ENCODE data around the gene ARVCF. TPM values are rescaled to one million over a fixed set of nuclear protein-coding genes. Genes with fewer than 3 reads are reported as not detected.

Gene ARVCF
- total RNA-seq, 4 donors from 2014 or later = 34.5 to 123 (median 111) TPM

DNA sequence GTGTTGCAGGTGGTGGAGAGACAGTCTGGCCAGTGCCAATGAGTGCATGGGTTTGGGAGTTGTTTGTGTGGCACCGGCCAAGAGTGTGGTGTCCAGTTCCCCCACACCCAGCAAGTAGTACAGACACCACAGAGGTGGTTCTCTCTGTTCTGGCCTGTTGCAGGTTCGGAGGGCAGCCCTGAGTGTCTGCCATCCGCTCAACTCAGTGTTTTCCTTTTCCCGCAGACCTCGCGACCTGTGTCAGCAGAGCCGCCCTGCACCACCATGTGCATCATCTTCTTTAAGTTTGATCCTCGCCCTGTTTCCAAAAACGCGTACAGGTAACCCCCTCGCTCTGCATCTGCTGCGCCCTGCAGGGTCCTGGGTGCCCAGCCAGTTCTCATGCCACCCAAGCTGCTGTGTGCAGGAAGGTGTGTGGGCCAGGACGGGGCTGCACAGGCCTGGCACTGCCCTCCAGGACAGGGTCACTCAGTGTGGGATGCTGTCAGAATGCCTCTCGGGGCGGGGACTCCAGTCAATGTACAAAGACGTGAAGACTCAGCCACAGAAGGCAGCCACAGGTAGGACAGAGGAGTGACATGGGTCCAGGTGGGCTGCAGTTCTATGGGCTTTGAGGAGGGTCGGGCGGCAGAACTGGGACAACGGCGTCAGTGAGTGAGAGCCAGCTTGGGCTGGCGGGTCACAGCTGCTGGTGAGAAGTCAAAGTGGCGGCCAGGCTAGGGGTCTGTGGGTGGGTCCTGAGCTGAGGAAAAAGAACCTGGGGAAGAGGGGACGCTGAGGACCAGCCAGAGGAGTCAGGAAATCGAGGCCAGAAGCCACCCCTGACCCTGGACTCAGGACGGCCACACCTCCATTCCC, 20.1 kb upstream of the ARVCF start:
- TF ChIP-seq POLR2A (IDR thresholded peaks at IDR 0.05) = no peak
- TF ChIP-seq, protein P1, sequence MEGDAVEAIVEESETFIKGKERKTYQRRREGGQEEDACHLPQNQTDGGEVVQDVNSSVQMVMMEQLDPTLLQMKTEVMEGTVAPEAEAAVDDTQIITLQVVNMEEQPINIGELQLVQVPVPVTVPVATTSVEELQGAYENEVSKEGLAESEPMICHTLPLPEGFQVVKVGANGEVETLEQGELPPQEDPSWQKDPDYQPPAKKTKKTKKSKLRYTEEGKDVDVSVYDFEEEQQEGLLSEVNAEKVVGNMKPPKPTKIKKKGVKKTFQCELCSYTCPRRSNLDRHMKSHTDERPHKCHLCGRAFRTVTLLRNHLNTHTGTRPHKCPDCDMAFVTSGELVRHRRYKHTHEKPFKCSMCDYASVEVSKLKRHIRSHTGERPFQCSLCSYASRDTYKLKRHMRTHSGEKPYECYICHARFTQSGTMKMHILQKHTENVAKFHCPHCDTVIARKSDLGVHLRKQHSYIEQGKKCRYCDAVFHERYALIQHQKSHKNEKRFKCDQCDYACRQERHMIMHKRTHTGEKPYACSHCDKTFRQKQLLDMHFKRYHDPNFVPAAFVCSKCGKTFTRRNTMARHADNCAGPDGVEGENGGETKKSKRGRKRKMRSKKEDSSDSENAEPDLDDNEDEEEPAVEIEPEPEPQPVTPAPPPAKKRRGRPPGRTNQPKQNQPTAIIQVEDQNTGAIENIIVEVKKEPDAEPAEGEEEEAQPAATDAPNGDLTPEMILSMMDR (IDR thresholded peaks at IDR 0.05) = no peak
- H3K36me3 ChIP-seq = peaks cover 20 to 24% of the 10 kb centered on the region in 2 donors
- WGBS, 2 donors = 96 to 98% methylated on average over 25 of the region's 25 CpGs

DNA sequence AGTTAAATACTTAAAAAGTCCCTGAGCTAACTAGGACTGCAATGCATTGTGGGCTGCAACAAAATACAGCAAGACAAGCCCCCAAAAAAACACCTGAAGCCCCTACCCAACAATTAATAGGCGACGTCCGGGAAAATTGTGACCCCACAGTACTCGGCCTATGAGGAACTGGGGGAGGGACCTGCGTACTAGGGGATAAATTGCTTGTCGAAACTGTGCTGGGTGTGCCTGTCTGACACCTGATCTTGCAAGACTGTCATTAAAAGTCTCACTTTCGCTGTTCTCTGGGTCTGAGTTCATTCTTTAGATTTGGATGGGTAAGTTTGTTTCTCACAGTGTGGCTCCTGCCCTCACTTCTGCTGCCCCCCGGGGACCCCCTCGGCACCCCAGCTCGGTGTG, 19.5 kb upstream of the ARVCF start:
- Histone ChIP-seq H3K4me1 (peaks cover 25 to 27% of the 10 kb centered on the region in 2 donors), H3K36me3 (peaks cover 20 to 27% of the 10 kb centered on the region in 2 donors), H3K9me3 (no peaks in the 10 kb centered on the region), H3K4me3 (replicated peaks in 1 of 3) (no peak overlapping the region), H3K27me3 (no peaks in the 10 kb centered on the region), H3K27ac (no peak overlapping the region)
- TF ChIP-seq, protein P1 (IDR thresholded peaks at IDR 0.05) = no peak
- no peak for TF ChIP-seq POLR2A (IDR thresholded peaks at IDR 0.05)
- intact Hi-C loops (cut with DNase I) = no loop called here
- no peak for DNase-seq
- 92 to 95% methylated on average over 10 of the region's 10 CpGs for WGBS, 2 donors

More for the DNA sequence above, 20.1 kb upstream of the ARVCF start:
- no peak for DNase-seq
- Histone ChIP-seq H3K4me1 (peaks cover 24 to 27% of the 10 kb centered on the region in 2 donors), H3K27ac (no peak overlapping the region), H3K4me3 (replicated peaks in 1 of 3) (no peak overlapping the region), H3K27me3 (no peaks in the 10 kb centered on the region), H3K9me3 (no peaks in the 10 kb centered on the region)
- intact Hi-C loops (cut with DNase I) = no loop called here

DNA sequence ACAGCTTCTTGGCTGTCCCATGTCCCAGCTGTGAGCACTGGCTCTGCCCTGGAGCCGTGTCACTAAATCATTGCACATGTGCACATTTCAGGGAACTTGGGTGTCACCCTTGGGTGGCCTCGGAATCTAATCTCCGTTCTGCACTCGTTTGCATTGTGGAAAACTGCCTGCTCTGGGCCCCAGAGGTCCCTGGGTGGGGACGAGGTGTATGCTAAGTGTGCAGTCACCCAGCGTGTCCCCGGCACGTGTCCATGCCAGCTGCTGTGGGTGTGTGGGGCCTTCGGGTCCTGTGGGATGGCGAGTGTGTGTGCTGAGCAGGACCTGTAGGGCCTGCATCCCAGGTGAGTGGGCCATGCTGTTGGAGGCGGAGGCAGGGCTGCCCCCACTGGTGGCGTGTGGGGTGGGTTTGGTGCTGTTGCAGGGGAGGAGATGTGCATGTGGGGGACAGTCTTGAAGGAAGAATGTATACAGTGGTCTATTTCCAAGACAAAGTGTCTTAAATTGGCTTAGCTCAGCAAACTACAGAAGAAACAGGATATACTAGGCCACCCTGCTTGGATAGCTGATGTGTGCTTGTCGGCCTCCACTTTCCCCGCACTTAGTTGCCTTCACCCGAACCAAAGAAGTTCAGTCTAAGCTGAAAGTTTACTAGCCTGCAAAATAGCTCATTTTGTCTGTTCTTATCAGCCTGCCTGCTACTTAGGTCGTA, 18.9 kb upstream of the ARVCF start:
- Histone ChIP-seq H3K27ac (no peak overlapping the region), H3K4me3 (replicated peaks in 1 of 3) (no peak overlapping the region), H3K4me1 (peaks cover 25 to 27% of the 10 kb centered on the region in 2 donors), H3K27me3 (no peaks in the 10 kb centered on the region), H3K9me3 (no peaks in the 10 kb centered on the region), H3K36me3 (peaks cover 20 to 27% of the 10 kb centered on the region in 2 donors)
- intact Hi-C loops (cut with DNase I) = no loop called here
- DNase-seq = no peak
- no peak for TF ChIP-seq POLR2A (IDR thresholded peaks at IDR 0.05)
- TF ChIP-seq, protein P1 (IDR thresholded peaks at IDR 0.05) = no peak
- 91 to 95% methylated on average over 12 to 16 of the region's 16 CpGs for WGBS, 2 donors

DNA sequence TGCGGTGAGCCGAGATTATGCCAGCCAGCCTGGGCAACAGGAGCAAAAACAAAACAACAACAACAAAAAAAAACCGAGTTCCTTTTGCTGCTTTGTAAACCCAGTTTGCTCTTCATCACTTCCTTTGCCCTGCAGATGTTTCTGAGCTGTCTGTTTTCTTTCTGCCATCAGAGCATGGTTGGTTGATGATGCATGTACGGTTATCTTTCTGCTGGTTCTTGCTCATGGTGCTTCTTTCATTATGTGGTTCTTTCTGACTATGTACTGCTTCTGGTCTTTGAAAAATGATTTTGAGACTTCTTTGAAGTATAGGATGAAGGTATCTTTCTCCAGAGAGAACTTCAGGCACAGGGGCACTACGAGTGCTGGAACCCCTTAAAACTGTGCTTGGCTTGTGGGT, 17.5 kb upstream of the ARVCF start:
- WGBS, 2 donors = 76 to 79% methylated on average over 5 of the region's 5 CpGs
- intact Hi-C loops (cut with DNase I) = no loop called here
- Histone ChIP-seq H3K36me3 (peaks cover 9 to 24% of the 10 kb centered on the region in 2 donors), H3K27ac (peak overlapping the region; percentile 67 to 83 (median 75)), H3K4me1 (peaks cover 25 to 35% of the 10 kb centered on the region in 2 donors), H3K27me3 (no peaks in the 10 kb centered on the region), H3K4me3 (replicated peaks in 1 of 3) (no peak overlapping the region), H3K9me3 (no peaks in the 10 kb centered on the region)
- DNase-seq = no peak
- TF ChIP-seq POLR2A (IDR thresholded peaks at IDR 0.05) = no peak
- TF ChIP-seq, protein P1 (IDR thresholded peaks at IDR 0.05) = no peak
